Glomerular endothelial cell (primary cell): ENCODE data around the gene SLC2A9. TPM values are rescaled to one million over a fixed set of nuclear protein-coding genes. Genes with fewer than 3 reads are reported as not detected.

ENCODE experiments used
- DNase-seq: peaks from one replicate; pipeline ENCODE4 v3.0.0-alpha.2; 2011; ENCODE audit warnings: low read depth, low spot score; ENCODE audit errors: extremely low read depth
- total RNA-seq: library from RNA; depleted of rRNA; stranded (reverse); fragments of >200 nt; gene quantifications from 2 replicates; pipeline ENCODE4 v1.2.3, GENCODE V29; 2015

The SLC2A9 gene
- total RNA-seq, 1 donor from 2014 or later, result 3.8 TPM

GRCh38 chr4:10046471-10046870, 25.2 kb upstream of the SLC2A9 start:
- no peak for DNase-seq

GRCh38 chr4:10045481-10045880, 24.2 kb upstream of the SLC2A9 start:
- no peak for DNase-seq

GRCh38 chr4:10041036-10041435, 19.7 kb upstream of the SLC2A9 start:
- no peak for DNase-seq

- DNase-seq, result no peak
These were observed 19.0 kb upstream of the SLC2A9 start for GRCh38 chr4:10040049-10040892.

- DNase-seq, result no peak
These were observed 15.6 kb upstream of the SLC2A9 start for GRCh38 chr4:10036807-10037342.

- DNase-seq, result no peak
These were observed 13.8 kb upstream of the SLC2A9 start for GRCh38 chr4:10035130-10035529.

- no peak for DNase-seq
These were observed 13.4 kb upstream of the SLC2A9 start for GRCh38 chr4:10034612-10035104.

GRCh38 chr4:10034136-10034535, 12.8 kb upstream of the SLC2A9 start:
- DNase-seq, result no peak

GRCh38 chr4:10033191-10033881, 12.0 kb upstream of the SLC2A9 start:
- no peak for DNase-seq

GRCh38 chr4:10032625-10033024, 11.3 kb upstream of the SLC2A9 start:
- DNase-seq, result no peak

- no peak for DNase-seq
These were observed 10.6 kb upstream of the SLC2A9 start for GRCh38 chr4:10031668-10032590.

- no peak for DNase-seq
These were observed 9.8 kb upstream of the SLC2A9 start for GRCh38 chr4:10030972-10031667.

- DNase-seq, result no peak
These were observed 8.1 kb upstream of the SLC2A9 start for GRCh38 chr4:10029403-10029802.

- DNase-seq, result no peak
These were observed 7.6 kb upstream of the SLC2A9 start for GRCh38 chr4:10028910-10029309.

GRCh38 chr4:10026485-10026884, 5.2 kb upstream of the SLC2A9 start:
- no peak for DNase-seq

GRCh38 chr4:10025230-10025806, 4.0 kb upstream of the SLC2A9 start:
- DNase-seq, result no peak

- no peak for DNase-seq
These were observed 3.0 kb upstream of the SLC2A9 start for GRCh38 chr4:10024303-10024702.

- DNase-seq, result no peak
These were observed 2.5 kb upstream of the SLC2A9 start for GRCh38 chr4:10023806-10024205.

GRCh38 chr4:10023050-10023419, 1.7 kb upstream of the SLC2A9 start:
- DNase-seq, result no peak
